HUES64 (cell line): ENCODE data around the gene CRELD2.

ENCODE experiments used
- H3K27ac ChIP-seq: 2 replicates; pipeline ENCODE4 v1.7.0; 2013; ENCODE audit warnings: low read depth, low read length, inconsistent platforms
- H3K27me3 ChIP-seq: 2 replicates; pipeline ENCODE4 v1.6.1; 2013; ENCODE audit warnings: mild to moderate bottlenecking, low read length; ENCODE audit not compliant: insufficient read depth
- H3K36me3 ChIP-seq: 2 replicates; pipeline ENCODE4 v1.6.1; 2013; ENCODE audit warnings: mild to moderate bottlenecking, low read length; ENCODE audit not compliant: insufficient read depth
- H3K4me1 ChIP-seq: 2 replicates; pipeline ENCODE4 v1.6.1; 2013; ENCODE audit warnings: mild to moderate bottlenecking, low read length, moderate library complexity; ENCODE audit not compliant: insufficient read depth
- H3K4me3 ChIP-seq: 2 replicates; pipeline ENCODE4 v1.5.1; 2013; ENCODE audit warnings: mild to moderate bottlenecking, low read length, moderate library complexity
- H3K9ac ChIP-seq: 2 replicates; pipeline ENCODE4 v1.6.1; 2013; ENCODE audit warnings: mild to moderate bottlenecking, low read depth, low read length
- H3K9me3 ChIP-seq: 2 replicates; pipeline ENCODE4 v1.6.1; 2013; ENCODE audit warnings: low read depth, low read length; ENCODE audit not compliant: insufficient read depth
- WGBS: fragments of 150-250, 120-280 bp; methylation state at CpG from one replicate; pipeline ENCODE4 v1.1.7; 2013; ENCODE audit warnings: missing lambda C conversion rate; 5-methylcytosine and 5-hydroxymethylcytosine counted together

The CRELD2 gene

GRCh38 chr22:49973018-49973961 is 54.9 kb downstream of the CRELD2 start:
- WGBS, result 85% methylated on average over 5 of the region's 5 CpGs
- Histone ChIP-seq H3K27ac (no peak overlapping the region), H3K4me1 (peaks cover 3% of the 10 kb centered on the region; the same call in 1 of the 2 replicates), H3K9ac (no peak overlapping the region), H3K36me3 (no peaks in the 10 kb centered on the region), H3K27me3 (peaks cover 29% of the 10 kb centered on the region), H3K4me3 (no peak overlapping the region), H3K9me3 (no peaks in the 10 kb centered on the region)

- Histone ChIP-seq H3K27ac (no peak overlapping the region), H3K27me3 (peaks cover 24% of the 10 kb centered on the region), H3K36me3 (no peaks in the 10 kb centered on the region), H3K9ac (no peak overlapping the region), H3K9me3 (no peaks in the 10 kb centered on the region), H3K4me3 (no peak overlapping the region), H3K4me1 (no peaks in the 10 kb centered on the region)
- whole genome bisulfite sequencing, result 55% methylated on average over 17 of the region's 17 CpGs
Observed at GRCh38 chr22:49975543-49976389, 57.3 kb downstream of the CRELD2 start.

GRCh38 chr22:49976439-49977175 is 58.2 kb downstream of the CRELD2 start:
- H3K27me3 ChIP-seq, result peaks cover 15% of the 10 kb centered on the region
- no peaks in the 10 kb centered on the region for H3K9me3 ChIP-seq
- no peak overlapping the region for H3K9ac ChIP-seq
- 79% methylated on average over 15 of the region's 15 CpGs for WGBS
- no peak overlapping the region for H3K27ac ChIP-seq
- H3K36me3 ChIP-seq, result no peaks in the 10 kb centered on the region
- no peak overlapping the region for H3K4me3 ChIP-seq
- no peaks in the 10 kb centered on the region for H3K4me1 ChIP-seq
